Ishikawa (cell line): ENCODE data around the gene ADA.

Experiments used
- CEBPB ChIP-seq: IDR thresholded peaks from 2 replicates; pipeline ENCODE4 v1.6.1; 2012
- CREB1 ChIP-seq: IDR thresholded peaks from 2 replicates; pipeline ENCODE4 v1.6.1; 2012; ENCODE audit warnings: low read depth
- EGR1 ChIP-seq: IDR thresholded peaks from 2 replicates; pipeline ENCODE4 v1.6.1; 2012
- EP300 ChIP-seq: IDR thresholded peaks from 2 replicates; pipeline ENCODE4 v1.6.1; 2012; ENCODE audit warnings: borderline replicate concordance
- FOXM1 ChIP-seq: IDR thresholded peaks from 2 replicates; pipeline ENCODE4 v1.6.1; 2012; ENCODE audit warnings: low read depth, borderline replicate concordance
- NFIC ChIP-seq: IDR thresholded peaks from 2 replicates; pipeline ENCODE4 v1.6.1; 2012
- RAD21 ChIP-seq: IDR thresholded peaks from 2 replicates; pipeline ENCODE4 v1.6.1; 2012; ENCODE audit warnings: low read depth
- REST ChIP-seq: IDR thresholded peaks from 2 replicates; pipeline ENCODE4 v1.6.1; 2012; ENCODE audit warnings: low read depth, mild to moderate bottlenecking
- TAF1 ChIP-seq: IDR thresholded peaks from 2 replicates; pipeline ENCODE4 v1.6.1; 2012; ENCODE audit warnings: low read depth, mild to moderate bottlenecking
- TCF12 ChIP-seq: IDR thresholded peaks from 2 replicates; pipeline ENCODE4 v1.6.1; 2012; ENCODE audit warnings: low read depth
- TEAD4 ChIP-seq: IDR thresholded peaks from 2 replicates; pipeline ENCODE4 v1.6.1; 2012
- YY1 ChIP-seq: IDR thresholded peaks from 2 replicates; pipeline ENCODE4 v1.6.1; 2012; ENCODE audit warnings: low read depth
- ZBTB7A ChIP-seq: IDR thresholded peaks from 2 replicates; pipeline ENCODE4 v1.6.1; 2012; ENCODE audit warnings: low read depth
- TF ChIP-seq, protein P1 (sequence below): IDR thresholded peaks from 2 replicates; pipeline ENCODE4 v1.6.1; 2012
- TF ChIP-seq, protein P2 (sequence below): IDR thresholded peaks from 2 replicates; pipeline ENCODE4 v1.6.1; 2012

ADA gene

DNA sequence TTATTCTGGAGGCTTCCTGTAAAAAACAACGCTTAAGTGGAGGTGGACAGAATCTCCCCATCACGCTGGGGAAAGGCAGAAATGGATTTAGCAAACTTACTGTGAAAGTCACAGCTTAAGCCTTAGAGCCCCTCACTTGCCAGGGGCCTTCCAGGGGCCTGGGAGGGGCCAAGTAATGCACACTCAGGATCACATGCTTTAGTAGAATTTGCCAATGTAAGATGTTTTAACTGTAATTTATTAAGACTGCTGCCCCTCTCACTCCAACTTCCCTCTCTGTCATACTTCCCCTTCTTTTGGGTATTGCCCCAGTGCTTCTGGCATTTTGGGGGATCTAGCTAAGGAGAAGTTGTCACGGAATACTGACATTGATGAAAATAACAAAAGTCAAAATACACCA is 12.6 kb upstream of the ADA start:
- TF ChIP-seq CREB1 (no peak), NFIC (no peak), REST (no peak), TEAD4 (no peak), TAF1 (no peak), YY1 (no peak), EP300 (no peak), ZBTB7A (no peak), RAD21 (no peak), EGR1 (no peak), FOXM1 (no peak), TCF12 (no peak), CEBPB (no peak)
- TF ChIP-seq, protein P1, sequence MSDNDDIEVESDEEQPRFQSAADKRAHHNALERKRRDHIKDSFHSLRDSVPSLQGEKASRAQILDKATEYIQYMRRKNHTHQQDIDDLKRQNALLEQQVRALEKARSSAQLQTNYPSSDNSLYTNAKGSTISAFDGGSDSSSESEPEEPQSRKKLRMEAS: no peak
- TF ChIP-seq, protein P2, sequence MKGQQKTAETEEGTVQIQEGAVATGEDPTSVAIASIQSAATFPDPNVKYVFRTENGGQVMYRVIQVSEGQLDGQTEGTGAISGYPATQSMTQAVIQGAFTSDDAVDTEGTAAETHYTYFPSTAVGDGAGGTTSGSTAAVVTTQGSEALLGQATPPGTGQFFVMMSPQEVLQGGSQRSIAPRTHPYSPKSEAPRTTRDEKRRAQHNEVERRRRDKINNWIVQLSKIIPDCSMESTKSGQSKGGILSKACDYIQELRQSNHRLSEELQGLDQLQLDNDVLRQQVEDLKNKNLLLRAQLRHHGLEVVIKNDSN: no peak

DNA sequence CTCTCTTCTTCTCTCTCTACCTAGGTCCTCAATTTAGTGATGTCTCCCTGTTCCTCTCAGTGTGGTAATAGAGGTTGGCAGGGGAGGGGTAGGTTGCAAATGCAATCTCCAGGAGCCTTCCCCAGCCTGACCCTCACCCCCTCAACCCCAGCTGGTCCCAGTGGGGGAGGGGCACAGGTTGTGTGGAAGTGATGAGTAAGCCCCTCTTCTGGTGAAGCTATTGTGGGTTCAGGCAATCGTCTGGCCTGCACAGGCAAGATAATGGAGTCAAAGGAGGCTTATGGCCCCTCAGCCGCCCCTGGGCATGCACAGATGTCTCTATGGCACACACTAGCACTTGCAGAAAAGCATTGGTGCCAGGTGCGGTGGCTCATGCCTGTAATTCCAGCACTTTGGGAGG is 10.8 kb upstream of the ADA start:
- TF ChIP-seq, protein P1: no peak
- TF ChIP-seq NFIC (no peak), CEBPB (no peak), CREB1 (no peak), RAD21 (no peak), TEAD4 (no peak), YY1 (no peak), EGR1 (no peak), TAF1 (no peak), REST (no peak), EP300 (no peak), TCF12 (no peak), FOXM1 (no peak), ZBTB7A (no peak)
- TF ChIP-seq, protein P2: no peak

GRCh38 chr20:44660581-44660980 is 9.1 kb upstream of the ADA start:
- TF ChIP-seq RAD21: no peak
- no peak for TF ChIP-seq TCF12
- TF ChIP-seq YY1: no peak
- no peak for TF ChIP-seq NFIC
- TF ChIP-seq, protein P2: no peak
- TF ChIP-seq CREB1: no peak
- TF ChIP-seq EGR1: no peak
- no peak for TF ChIP-seq REST
- no peak for TF ChIP-seq CEBPB
- TF ChIP-seq TEAD4: no peak
- TF ChIP-seq, protein P1: no peak
- TF ChIP-seq TAF1: no peak

DNA sequence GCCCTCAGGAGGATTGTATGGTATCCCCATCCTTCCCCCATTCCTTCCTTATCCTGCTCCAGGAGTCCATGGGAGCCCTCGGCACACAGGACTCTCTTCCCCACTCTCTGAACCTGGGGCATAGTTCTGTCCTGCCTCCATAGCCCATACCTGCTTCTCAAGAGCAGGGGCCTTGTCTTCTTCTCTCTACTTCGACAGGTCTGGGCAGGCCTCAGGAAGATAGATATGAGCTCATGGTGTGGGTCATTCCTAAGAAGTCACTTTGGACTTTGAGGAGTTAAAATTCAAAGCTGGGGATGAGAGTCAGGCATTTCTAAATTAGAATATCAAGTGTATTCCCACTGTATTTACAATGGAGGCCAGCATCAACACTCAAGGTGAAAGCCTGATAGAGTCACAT is 8.4 kb upstream of the ADA start:
- TF ChIP-seq, protein P1: no peak
- TF ChIP-seq, protein P2: no peak
- TF ChIP-seq CREB1: no peak
- no peak for TF ChIP-seq NFIC
- TF ChIP-seq REST: no peak
- no peak for TF ChIP-seq EP300
- TF ChIP-seq EGR1: no peak
- TF ChIP-seq FOXM1: no peak
- TF ChIP-seq YY1: no peak
- TF ChIP-seq TEAD4: no peak
- no peak for TF ChIP-seq TCF12
- no peak for TF ChIP-seq TAF1
- no peak for TF ChIP-seq CEBPB
- no peak for TF ChIP-seq RAD21
- no peak for TF ChIP-seq ZBTB7A
